GM12874 (cell line): Measurements from ENCODE around the gene CYYR1.

ENCODE experiments used
- CTCF ChIP-seq: IDR thresholded peaks from 2 replicates; pipeline ENCODE4 v1.5.1; 2011; ENCODE audit warnings: low read depth, mild to moderate bottlenecking, control low read depth, low read length, moderate library complexity; ENCODE audit not compliant: insufficient read depth

Gene CYYR1

GRCh38 chr21:26451081-26451740, 121.9 kb downstream of the CYYR1 start:
- TF ChIP-seq CTCF: no peak

- TF ChIP-seq CTCF: no peak
Measured at GRCh38 chr21:26449161-26449560, 123.9 kb downstream of the CYYR1 start.

- TF ChIP-seq CTCF: no peak
Measured at GRCh38 chr21:26448751-26449150, 124.3 kb downstream of the CYYR1 start.

- no peak for TF ChIP-seq CTCF
Measured at GRCh38 chr21:26447932-26448475, 125.1 kb downstream of the CYYR1 start.

GRCh38 chr21:26445440-26445839, 127.6 kb downstream of the CYYR1 start:
- no peak for TF ChIP-seq CTCF

GRCh38 chr21:26444646-26445045, 128.4 kb downstream of the CYYR1 start:
- no peak for TF ChIP-seq CTCF

- no peak for TF ChIP-seq CTCF
Measured at GRCh38 chr21:26443867-26444266, 129.2 kb downstream of the CYYR1 start.
